Measurements from ENCODE around the gene CCSER1.
"Not testable (repeated sequence)": the region's sequence is repeated elsewhere in the genome, so short reads cannot be mapped to it uniquely, and the experiment has no call there.

CCSER1 gene

GRCh38 chr4:90648791-90649190, 521.6 kb downstream of the CCSER1 start:
- CTCF ChIA-PET, result no interaction called here
- DNase-seq (ENCODE audit: extremely low spot score), result no peak
- TF ChIP-seq, protein P1, sequence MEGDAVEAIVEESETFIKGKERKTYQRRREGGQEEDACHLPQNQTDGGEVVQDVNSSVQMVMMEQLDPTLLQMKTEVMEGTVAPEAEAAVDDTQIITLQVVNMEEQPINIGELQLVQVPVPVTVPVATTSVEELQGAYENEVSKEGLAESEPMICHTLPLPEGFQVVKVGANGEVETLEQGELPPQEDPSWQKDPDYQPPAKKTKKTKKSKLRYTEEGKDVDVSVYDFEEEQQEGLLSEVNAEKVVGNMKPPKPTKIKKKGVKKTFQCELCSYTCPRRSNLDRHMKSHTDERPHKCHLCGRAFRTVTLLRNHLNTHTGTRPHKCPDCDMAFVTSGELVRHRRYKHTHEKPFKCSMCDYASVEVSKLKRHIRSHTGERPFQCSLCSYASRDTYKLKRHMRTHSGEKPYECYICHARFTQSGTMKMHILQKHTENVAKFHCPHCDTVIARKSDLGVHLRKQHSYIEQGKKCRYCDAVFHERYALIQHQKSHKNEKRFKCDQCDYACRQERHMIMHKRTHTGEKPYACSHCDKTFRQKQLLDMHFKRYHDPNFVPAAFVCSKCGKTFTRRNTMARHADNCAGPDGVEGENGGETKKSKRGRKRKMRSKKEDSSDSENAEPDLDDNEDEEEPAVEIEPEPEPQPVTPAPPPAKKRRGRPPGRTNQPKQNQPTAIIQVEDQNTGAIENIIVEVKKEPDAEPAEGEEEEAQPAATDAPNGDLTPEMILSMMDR (IDR thresholded peaks at IDR 0.05; ENCODE audit: control extremely low read depth, extremely low read depth, low read depth, missing control alignments), result no peak
- POLR2A ChIA-PET, result no interaction called here

DNA sequence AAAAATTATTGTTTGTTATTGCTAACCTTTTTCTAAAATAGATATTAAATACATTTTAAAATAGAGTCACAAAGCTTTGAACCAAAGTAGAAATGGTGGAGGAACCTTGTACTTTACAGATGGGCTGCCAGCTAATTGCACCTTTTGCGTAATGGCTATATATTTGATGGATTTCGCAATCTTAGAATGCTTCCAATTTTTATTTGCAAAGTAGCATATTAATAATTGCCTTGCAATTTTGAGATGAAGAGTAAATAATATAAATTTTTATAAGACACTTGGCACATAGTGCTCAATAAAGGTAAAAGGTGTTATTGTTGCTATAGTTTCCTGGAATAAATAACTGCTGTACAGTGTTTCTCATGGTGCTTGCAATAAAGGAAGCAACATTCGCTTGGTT, 533.5 kb downstream of the CCSER1 start:
- DNase-seq (ENCODE audit: extremely low spot score), result no peak
- TF ChIP-seq, protein P1 (IDR thresholded peaks at IDR 0.05; ENCODE audit: control extremely low read depth, extremely low read depth, low read depth, missing control alignments), result no peak
- POLR2A ChIA-PET, result no interaction called here
- CTCF ChIA-PET, result no interaction called here

DNA sequence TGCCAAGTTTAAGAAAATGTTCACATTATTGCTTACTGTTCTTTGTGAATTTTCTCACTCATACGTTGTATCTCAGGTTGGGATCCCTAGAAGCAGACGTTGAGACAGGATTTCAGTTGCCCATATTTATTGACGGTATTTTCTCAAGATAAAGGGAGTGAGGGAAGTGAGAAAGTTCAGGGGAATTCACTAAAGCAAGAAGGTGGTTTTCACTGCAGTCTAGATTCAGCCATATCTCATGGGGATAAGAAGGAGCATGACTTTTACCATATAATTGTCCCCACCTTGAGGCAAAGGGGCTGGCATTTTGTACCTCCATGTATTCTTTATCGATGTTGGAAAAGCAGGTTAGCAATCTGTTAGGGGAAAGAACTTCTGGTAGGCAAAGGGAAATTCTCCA, 543.0 kb downstream of the CCSER1 start:
- ChIA-PET POLR2A (no interaction called here), CTCF (no interaction called here)
- no peak for DNase-seq (ENCODE audit: extremely low spot score)
- TF ChIP-seq, protein P1 (IDR thresholded peaks at IDR 0.05; ENCODE audit: control extremely low read depth, extremely low read depth, low read depth, missing control alignments), result no peak

DNA sequence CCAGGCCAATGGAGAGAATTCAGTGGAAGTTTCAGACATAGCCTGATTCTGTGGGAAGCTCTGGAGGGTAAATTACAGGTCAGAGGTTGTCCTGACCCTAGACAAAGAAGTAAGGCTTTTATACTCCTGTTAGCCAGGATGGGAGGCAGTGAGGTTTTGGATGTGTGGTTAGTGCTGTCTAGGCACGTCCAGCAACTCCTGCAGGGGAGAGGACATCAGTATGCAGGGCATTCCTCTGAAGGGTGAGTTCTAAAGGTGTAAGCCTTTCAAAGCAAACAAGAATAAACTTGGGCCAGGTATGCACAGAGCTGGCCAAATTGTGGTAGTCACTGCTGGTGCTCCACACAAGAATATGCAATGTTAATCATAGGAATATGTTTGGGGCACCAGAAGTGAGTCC, 562.5 kb downstream of the CCSER1 start:
- ChIA-PET POLR2A (no interaction called here), CTCF (interaction anchor here (1.0 kb wide), 1 partner anchor 21 kb away, joined by 3 read pairs; no protein-coding TSS in a partner anchor)
- DNase-seq (ENCODE audit: extremely low spot score), result no peak
- TF ChIP-seq, protein P1 (IDR thresholded peaks at IDR 0.05; ENCODE audit: control extremely low read depth, extremely low read depth, low read depth, missing control alignments), result no peak

- TF ChIP-seq, protein P1 (IDR thresholded peaks at IDR 0.05; ENCODE audit: control extremely low read depth, extremely low read depth, low read depth, missing control alignments), result no peak
- DNase-seq (ENCODE audit: extremely low spot score), result no peak
- POLR2A ChIA-PET, result no interaction called here
- CTCF ChIA-PET, result interaction anchor here (1.2 kb wide), 1 partner anchor 12 kb away, joined by 3 read pairs; no protein-coding TSS in a partner anchor
Observed at GRCh38 chr4:90695411-90695810, 568.2 kb downstream of the CCSER1 start.

- CTCF ChIA-PET, result interaction anchor here (1.5 kb wide), 2 partner anchors 11 to 31 kb away, joined by 4 to 5 read pairs; no protein-coding TSS in a partner anchor
- POLR2A ChIA-PET; DNase-seq (ENCODE audit: extremely low spot score): not testable (repeated sequence)
Observed at GRCh38 chr4:90705501-90705900, 578.3 kb downstream of the CCSER1 start.

DNA sequence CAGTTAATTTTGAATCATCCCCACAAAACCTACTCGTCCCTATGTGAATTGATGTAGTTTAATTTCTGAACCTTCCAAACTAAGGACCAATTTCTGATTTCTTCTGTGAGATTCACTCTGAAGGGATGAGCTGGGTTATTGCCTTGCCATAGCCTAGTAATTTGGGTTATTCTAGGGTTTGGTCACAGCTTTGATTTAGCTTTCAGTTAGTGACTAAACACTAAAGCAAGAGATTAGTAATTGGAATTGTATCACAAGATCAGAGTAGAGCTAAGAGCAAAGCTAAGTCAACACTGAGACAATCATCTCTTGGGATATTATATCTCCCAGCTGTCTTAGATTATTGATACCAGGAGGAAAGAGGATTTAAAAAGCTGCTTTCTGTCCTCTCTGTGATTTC, 588.0 kb downstream of the CCSER1 start:
- POLR2A ChIA-PET, result no interaction called here
- TF ChIP-seq, protein P1 (IDR thresholded peaks at IDR 0.05; ENCODE audit: control extremely low read depth, extremely low read depth, low read depth, missing control alignments), result no peak
- CTCF ChIA-PET, result interaction anchor here (0.8 kb wide), 1 partner anchor 16 kb away, joined by 3 read pairs; no protein-coding TSS in a partner anchor
- DNase-seq (ENCODE audit: extremely low spot score), result no peak
